Uterus (tissue), 2 donors: ENCODE measurements around the gene VSX1.

ENCODE experiments used
- POLR2A ChIP-seq, 2 donors: fragments of 450-650 bp; IDR thresholded peaks; one replicate each; pipeline ENCODE4 v1.6.1; 2016; ENCODE audit warnings: antibody characterized with exemption in 2 of 2, mild to moderate bottlenecking in 1 of 2, moderate library complexity in 1 of 2
- TF ChIP-seq, protein P1 (sequence below), 4 experiments: fragments of 200-600 bp in 2 of 4; fragments of 450-650 bp in 2 of 4; sonication (generic) in 2 of 4; IDR thresholded peaks; one replicate each; pipeline ENCODE4 v1.5.1; 2016 to 2019; ENCODE audit warnings: antibody characterized with exemption in 4 of 4, mild to moderate bottlenecking in 2 of 4, moderate library complexity in 1 of 4

DNA sequence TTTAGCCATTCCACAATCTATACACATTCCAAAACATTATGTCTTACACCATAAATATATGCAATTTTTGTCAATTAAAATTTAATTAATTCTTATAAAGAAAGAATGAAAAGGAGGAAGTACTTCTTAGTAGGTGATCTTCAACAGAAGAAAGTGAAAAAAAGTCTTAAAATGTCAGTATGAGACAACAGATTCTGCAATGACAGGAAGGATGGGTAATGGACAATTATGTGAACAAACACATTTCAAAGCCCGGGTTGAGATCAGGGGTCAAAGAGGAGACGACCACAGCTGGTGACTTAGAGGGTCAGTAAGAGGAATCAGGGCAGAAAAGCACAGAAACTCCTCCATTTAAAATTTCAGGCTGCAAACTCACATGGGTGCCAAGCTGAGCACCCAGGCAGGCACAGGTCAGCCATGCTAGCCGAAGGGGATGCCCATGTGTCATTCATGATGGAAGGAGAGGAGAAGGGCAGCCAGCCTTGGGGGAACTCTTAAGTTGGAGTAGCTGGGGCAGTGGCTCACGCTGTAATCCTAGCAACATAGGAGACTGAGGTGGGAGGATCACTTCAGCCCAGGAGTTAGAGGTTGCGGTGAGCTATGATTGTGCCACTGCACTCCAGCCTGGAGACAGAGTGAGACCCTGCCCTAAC lies 11.0 kb downstream of the VSX1 start:
- TF ChIP-seq, protein P1, sequence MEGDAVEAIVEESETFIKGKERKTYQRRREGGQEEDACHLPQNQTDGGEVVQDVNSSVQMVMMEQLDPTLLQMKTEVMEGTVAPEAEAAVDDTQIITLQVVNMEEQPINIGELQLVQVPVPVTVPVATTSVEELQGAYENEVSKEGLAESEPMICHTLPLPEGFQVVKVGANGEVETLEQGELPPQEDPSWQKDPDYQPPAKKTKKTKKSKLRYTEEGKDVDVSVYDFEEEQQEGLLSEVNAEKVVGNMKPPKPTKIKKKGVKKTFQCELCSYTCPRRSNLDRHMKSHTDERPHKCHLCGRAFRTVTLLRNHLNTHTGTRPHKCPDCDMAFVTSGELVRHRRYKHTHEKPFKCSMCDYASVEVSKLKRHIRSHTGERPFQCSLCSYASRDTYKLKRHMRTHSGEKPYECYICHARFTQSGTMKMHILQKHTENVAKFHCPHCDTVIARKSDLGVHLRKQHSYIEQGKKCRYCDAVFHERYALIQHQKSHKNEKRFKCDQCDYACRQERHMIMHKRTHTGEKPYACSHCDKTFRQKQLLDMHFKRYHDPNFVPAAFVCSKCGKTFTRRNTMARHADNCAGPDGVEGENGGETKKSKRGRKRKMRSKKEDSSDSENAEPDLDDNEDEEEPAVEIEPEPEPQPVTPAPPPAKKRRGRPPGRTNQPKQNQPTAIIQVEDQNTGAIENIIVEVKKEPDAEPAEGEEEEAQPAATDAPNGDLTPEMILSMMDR (IDR thresholded peaks at IDR 0.05) = no peak
- no peak for TF ChIP-seq POLR2A (IDR thresholded peaks at IDR 0.05)
